Upper lobe of left lung (tissue), 4 donors: ENCODE results near the gene ACVR1.

Experiments
- POLR2AphosphoS5 ChIP-seq, 2 donors: sonication (generic); formaldehyde crosslinking; IDR thresholded peaks; one replicate each; pipeline ENCODE4 v1.5.1; 2017; ENCODE audit warnings: antibody characterized with exemption in 2 of 2
- TF ChIP-seq, protein P1 (sequence below), 6 experiments: fragments of 450-650 bp in 4 of 6; fragments of 200-600 bp in 2 of 6; sonication (generic) in 2 of 6; IDR thresholded peaks; one replicate each; pipeline ENCODE4 v1.5.1; 2016 to 2019; ENCODE audit warnings: antibody characterized with exemption in 6 of 6

DNA sequence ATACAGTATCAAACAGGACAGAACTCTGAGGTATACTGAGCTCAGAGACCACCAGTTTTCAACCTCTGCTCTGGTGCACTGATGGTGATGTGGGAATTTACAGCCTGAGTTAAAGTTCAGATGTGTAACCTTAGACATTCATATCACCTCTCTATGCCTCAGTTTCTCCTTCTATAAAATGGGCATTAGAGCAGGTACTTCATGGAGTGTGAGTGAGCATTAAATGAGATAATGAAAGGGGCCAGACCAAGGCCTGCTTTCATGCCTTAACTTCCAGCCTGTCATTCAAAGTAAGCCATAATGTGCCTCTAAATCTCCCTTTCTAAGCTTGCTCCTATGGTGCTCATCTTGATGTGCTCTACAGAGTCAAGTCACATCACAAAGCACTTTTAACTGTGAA lies 8.4 kb downstream of the ACVR1 start:
- TF ChIP-seq, protein P1, sequence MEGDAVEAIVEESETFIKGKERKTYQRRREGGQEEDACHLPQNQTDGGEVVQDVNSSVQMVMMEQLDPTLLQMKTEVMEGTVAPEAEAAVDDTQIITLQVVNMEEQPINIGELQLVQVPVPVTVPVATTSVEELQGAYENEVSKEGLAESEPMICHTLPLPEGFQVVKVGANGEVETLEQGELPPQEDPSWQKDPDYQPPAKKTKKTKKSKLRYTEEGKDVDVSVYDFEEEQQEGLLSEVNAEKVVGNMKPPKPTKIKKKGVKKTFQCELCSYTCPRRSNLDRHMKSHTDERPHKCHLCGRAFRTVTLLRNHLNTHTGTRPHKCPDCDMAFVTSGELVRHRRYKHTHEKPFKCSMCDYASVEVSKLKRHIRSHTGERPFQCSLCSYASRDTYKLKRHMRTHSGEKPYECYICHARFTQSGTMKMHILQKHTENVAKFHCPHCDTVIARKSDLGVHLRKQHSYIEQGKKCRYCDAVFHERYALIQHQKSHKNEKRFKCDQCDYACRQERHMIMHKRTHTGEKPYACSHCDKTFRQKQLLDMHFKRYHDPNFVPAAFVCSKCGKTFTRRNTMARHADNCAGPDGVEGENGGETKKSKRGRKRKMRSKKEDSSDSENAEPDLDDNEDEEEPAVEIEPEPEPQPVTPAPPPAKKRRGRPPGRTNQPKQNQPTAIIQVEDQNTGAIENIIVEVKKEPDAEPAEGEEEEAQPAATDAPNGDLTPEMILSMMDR (IDR thresholded peaks at IDR 0.05), result no peak
- TF ChIP-seq POLR2AphosphoS5 (IDR thresholded peaks at IDR 0.05), result no peak
